ENCODE results near the gene STX16. TPM values are rescaled to one million over a fixed set of nuclear protein-coding genes. Genes with fewer than 3 reads are reported as not detected.

Gene STX16
- total RNA-seq = 19.1 and 27.2 TPM in 2 replicates

- DNase-seq (ENCODE audit: low read depth in 2 of 2) = peak; percentile 77 to 91
Measured at GRCh38 chr20:58650776-58651558, at the start of gene STX16. TSS of gene STX16 (plus strand) at chr20:58651283. CDS start at chr20:58652007, 724 bp downstream.

- no peak for DNase-seq (ENCODE audit: low read depth in 2 of 2)
Measured at GRCh38 chr20:58602124-58602523, 49.0 kb upstream of the STX16 start.

- no peak for DNase-seq (ENCODE audit: low read depth in 2 of 2)
Measured at GRCh38 chr20:58603721-58604120, 47.4 kb upstream of the STX16 start.

- DNase-seq (ENCODE audit: low read depth in 2 of 2) = no peak
Measured at GRCh38 chr20:58604128-58604881, 46.8 kb upstream of the STX16 start.

GRCh38 chr20:58605292-58606065 is 45.6 kb upstream of the STX16 start:
- DNase-seq (ENCODE audit: low read depth in 2 of 2) = no peak

GRCh38 chr20:58606184-58606583 is 44.9 kb upstream of the STX16 start:
- no peak for DNase-seq (ENCODE audit: low read depth in 2 of 2)

- no peak for DNase-seq (ENCODE audit: low read depth in 2 of 2)
Measured at GRCh38 chr20:58608096-58608840, 42.8 kb upstream of the STX16 start.

- no peak for DNase-seq (ENCODE audit: low read depth in 2 of 2)
Measured at GRCh38 chr20:58609026-58609425, 42.1 kb upstream of the STX16 start.

- DNase-seq (ENCODE audit: low read depth in 2 of 2) = no peak
Measured at GRCh38 chr20:58610071-58610800, 40.8 kb upstream of the STX16 start.

GRCh38 chr20:58610811-58611210 is 40.3 kb upstream of the STX16 start:
- DNase-seq (ENCODE audit: low read depth in 2 of 2) = no peak

- DNase-seq (ENCODE audit: low read depth in 2 of 2) = no peak
Measured at GRCh38 chr20:58611236-58612030, 39.6 kb upstream of the STX16 start.

- peak in 1 of 2 donors; percentile 73 for DNase-seq (ENCODE audit: low read depth in 2 of 2)
Measured at GRCh38 chr20:58612121-58612691, 38.9 kb upstream of the STX16 start.

GRCh38 chr20:58613061-58613854 is 37.8 kb upstream of the STX16 start:
- DNase-seq (ENCODE audit: low read depth in 2 of 2) = no peak

GRCh38 chr20:58614366-58614765 is 36.7 kb upstream of the STX16 start:
- no peak for DNase-seq (ENCODE audit: low read depth in 2 of 2)

- DNase-seq (ENCODE audit: low read depth in 2 of 2) = no peak
Measured at GRCh38 chr20:58614984-58615760, 35.9 kb upstream of the STX16 start.

GRCh38 chr20:58616411-58616810 is 34.7 kb upstream of the STX16 start:
- no peak for DNase-seq (ENCODE audit: low read depth in 2 of 2)

- DNase-seq (ENCODE audit: low read depth in 2 of 2) = no peak
Measured at GRCh38 chr20:58617158-58617557, 33.9 kb upstream of the STX16 start.
